GM19238 (cell line): ENCODE data around the gene INSYN2A.

Experiments
- DNase-seq: peaks from one replicate; pipeline ENCODE4 v3.0.0; 2011; ENCODE audit warnings: low spot score; ENCODE audit not compliant: insufficient read length

Gene INSYN2A

DNA sequence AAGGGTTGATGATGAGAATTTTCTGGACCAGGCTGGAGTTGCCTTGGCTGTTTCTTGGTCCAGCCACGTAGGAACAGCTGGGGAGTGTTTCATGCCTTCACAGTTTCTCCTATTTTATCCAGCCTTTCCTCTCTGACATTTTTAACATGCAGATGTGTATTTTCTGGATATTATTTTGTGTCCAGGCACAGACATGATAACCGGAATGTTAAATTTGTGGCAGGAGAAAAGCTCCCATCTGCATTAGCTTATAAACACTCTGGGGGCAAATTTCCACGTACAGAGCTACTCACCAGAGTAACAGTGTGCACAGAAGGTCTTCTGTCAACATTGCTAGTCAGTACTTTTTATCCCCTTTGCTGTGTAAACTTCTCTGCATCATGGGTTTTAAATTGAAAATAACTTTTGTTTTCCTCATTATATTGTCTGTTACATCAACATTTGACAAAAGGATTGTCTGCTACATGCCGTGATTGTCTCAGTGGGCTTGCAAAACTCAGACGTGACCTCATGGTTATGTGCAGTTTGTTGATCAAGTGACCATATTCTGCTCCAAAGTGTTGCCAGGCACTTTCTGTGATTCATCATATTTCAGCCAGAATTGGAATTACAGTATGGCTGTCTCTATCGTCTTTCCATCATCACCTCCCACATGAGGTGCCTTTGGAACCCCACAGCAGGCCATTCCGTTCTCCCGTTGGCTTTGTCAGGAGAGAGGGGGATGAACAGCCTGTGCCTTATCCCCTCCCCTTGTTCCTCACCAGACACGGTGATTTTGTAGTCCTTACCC is 41.4 kb downstream of the INSYN2A start:
- no peak for DNase-seq

DNA sequence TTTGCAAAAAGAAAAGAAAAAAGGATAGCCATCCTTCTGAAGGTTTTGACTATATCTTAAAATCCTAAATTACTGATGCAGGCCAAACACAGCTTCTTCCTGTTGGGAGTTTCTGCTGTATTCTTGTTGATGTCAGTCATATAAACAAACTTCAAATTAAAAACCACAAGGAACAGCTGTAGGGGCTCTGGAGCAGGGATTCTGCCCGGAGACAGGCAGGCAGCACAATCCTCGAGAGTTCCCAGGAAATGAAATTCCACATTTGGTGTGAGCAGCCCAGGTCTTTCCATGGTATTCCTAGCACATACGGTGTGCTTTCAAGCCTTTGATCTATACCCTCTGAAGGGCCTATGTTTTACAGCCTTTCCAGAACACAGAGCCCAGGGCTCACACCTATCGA is 43.2 kb downstream of the INSYN2A start:
- DNase-seq: no peak

DNA sequence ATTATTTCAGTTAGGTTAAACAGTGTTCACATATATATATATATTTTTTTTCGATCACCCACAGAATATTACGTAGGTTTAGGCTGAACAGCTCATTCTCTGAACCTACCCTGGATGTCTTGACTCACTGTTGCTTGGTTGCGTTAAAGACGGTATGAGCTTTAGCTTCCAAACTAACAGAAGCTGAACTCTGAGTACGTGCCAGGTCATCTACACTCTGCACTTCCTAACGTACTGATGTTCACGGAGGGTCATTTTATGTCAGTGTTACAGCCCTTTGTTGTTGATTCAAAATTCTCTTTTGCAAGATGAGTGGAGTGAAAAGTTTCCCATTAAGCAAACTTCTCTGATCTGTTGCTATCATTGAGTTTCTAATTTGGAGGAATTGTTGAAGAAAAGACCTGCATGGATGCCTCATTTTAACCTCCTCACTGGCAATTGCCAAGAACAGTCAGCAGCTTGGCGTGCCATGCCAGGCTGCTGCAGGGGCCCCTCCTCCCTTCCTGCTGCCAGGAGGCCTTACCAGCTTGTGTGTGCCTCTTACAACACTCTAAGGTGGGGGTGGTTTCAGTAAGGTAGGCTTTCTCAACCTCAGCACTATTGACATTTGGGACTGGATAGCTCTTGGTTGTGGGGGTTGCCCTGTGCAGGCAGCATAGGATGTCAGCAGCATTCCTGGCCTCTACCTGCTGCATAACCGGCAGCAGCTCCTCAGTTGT is 44.3 kb downstream of the INSYN2A start:
- DNase-seq: no peak

DNA sequence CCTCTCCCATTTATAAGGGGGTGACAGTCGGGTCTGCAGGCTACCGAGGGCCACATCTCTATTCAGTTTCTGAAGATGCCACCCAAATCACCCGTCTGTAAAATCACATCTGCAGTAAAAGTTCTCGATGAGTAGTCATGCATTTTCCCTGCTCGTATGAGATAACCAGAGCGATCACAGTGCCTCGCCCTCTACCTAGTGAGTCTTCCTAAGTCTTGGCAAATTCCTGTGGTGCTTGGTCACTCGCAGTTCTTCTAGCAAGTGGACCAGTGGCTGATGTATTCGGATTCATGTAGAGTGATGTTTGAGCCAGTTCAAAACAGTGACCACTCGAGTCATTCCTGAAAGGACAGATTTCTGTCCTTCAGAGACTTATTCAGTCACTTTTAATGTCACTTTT is 44.9 kb downstream of the INSYN2A start:
- no peak for DNase-seq

DNA sequence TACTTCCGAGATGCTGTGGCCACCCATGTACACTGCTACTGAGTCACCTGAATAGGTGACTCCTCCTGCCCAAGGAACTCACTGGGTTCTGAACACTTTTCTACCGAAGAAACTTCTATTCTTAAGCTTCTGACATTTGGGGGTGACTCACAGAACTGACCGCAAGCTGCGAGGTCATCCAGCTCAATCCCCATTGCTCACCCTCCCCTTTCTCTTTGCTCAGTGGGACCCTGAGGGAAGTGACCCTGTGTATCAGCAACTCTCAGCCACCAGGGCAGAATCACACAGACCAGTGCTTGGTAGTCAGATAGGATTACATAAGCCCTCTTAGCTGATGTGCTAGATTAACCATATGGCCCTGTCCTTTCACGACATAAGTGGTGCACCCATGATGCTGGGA is 46.3 kb downstream of the INSYN2A start:
- no peak for DNase-seq

DNA sequence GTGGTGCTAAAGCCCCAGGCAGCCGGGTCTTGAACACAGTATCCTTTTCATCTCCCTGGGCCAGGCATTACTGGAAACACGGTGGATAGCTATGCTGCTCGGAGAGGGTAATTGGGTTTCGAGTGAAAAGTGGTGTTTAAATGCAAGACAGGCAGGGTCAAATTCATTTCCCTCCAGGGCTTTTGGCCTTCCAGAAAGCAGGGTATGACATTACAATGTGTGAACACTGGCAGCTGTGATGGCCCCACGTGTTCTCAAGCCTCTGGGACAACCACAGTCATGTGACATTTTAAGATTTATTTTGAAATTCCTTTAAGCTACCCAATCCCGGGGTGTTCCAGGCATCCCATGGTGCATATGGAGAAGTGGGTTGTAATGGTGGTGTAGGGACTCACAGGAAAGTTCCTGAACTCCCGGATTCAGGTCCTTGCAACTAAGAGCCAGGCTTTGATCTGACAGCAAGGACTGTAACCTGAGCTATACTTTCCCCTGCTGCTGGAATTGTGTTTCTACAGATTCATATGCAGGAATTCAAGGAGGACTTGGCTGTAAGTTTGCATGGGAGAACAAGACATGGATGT is 46.8 kb downstream of the INSYN2A start:
- DNase-seq: no peak

DNA sequence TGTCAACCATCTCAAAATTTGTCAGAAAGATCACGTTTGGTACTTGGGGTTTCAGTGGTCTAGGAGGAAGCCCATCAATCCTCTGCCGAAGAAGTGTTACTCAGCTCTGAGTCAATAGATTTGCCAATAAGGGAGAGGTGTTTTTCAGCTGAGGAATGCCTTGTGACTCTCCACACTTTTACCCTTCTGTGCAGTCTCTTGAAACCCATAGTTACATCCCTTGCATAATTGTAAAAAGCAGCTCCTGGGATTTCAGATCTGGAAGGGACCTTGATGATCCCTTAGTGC is 47.5 kb downstream of the INSYN2A start:
- DNase-seq: no peak

DNA sequence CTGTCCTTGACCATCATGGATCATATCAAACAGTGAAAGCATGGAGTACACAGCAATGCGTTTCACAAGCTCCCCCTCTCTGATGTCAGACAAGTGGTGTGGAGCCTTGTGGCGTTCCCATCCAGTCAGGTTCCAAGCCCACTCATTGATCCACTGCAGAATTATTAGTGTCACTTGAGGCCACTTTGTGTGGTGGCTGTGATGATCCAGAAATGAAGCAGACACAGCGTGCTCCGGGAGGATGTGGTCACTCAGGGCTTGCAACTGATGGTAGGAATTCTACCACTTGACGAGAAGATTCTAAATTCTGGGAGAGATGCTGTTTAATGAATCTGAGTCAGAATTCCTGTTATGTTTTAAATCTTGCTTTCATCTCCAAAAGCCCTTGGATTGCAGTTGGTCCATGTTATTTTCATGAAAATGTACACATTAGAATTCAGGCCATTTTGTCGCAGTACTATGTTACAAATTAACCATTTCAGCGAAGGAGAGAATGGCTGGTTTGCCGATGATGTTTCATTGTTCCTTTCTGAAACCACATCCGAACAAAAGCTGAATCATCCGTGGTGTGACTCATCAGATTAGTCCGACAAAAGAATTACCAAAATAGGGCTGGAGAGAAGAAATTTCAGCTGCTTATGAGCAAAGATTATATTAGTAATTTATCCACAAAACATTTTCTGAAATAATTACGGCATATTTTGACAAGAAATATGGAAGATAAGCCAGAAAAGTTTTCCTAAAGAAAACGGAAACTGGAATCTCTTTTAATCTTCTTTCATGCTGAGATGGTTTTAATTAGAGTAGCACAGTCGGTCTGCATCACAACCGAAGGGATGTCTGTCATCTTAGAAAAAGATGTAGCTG is 48.1 kb downstream of the INSYN2A start:
- no peak for DNase-seq

DNA sequence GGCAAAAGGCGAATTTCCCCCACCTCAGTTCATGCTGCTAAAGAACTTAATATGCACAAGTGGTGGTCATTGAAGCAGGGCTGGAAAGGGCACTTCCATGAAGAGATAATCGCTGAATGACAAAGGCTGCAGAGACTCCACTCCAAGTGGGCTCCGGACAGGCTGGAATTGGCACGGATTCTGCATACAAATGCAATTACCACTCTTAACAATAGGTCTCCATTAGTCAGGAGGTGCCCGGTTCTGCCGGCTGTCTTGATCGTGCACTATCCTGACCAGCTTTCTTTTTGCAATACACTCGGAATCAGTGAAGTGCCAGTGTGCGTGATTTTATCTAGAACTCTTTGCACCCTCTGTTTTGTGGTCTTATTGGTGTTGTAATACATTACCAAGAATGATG is 49.7 kb downstream of the INSYN2A start:
- DNase-seq: no peak
